Measurements from ENCODE around the gene FOXK2.
"Not testable (repeated sequence)": the region's sequence is repeated elsewhere in the genome, so short reads cannot be mapped to it uniquely, and the experiment has no call there.

The FOXK2 gene

GRCh38 chr17:82495844-82496528 is 23.5 kb upstream of the FOXK2 start:
- DNase-seq, result no peak

- peak; percentile 90 for DNase-seq
Observed at GRCh38 chr17:82496529-82497434, 22.8 kb upstream of the FOXK2 start.

DNA sequence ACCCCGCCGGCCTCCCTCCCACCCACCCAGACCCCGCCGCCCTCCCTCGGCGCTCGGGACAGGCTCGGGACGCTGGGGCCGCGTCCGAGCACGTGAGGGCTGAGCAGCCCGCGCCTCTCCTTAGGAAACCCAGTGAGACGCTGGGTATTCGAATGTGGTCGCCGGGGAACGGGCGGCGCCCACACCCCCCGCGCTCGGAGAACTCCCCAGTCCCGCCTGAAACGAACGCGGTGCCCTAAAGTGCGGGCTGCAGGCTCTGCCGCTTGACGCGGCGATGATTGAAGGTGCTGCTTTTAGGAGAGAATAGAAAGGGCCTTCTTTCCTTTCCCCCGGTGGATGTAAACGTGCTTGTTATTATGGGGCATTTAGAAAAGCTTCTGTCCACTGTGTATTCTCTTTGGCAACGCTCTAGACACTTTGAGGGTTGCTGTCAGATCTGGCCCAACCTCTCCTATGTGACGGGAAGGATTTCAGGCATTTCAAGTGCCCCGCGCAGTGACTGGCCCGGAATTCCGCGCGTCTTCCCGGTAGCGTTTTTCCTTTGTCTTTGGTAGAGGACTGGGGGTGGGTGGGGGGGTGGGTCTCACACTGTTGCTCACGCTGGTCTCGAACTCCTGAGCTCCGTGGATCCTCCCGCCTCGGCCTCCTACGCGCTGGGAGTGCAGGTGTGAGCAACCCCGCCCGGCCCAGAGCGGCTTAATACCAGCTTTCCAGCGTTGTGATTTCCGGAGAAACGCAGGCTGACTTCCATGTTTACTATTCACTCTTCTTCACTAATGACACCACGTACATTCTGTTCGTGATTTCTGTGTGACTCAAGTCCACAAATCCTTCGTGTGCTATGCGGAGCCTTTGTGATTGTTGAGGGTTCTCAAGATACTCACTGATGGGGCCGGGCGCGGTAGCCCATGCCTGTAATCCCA is 21.8 kb upstream of the FOXK2 start:
- DNase-seq, result peak; percentile 65

DNA sequence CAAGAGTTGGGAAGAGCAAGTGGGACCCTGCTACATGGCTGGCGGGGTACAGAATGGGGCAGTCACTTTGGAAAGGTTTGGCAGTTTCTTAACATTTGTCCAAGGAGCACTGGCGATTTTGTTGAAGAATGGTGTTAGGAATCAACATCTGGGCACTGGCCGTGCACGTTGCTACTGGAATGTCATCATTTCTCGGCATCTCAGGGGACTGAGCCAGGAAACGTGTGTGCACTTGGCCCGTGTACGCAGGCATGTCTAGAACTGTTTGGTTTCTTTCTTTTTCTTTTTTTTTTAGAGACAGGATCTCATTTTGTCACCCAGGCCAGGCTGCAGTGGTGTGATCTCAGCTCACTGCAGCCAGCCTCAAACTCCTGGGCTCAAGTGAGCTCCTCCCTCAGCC is 17.3 kb upstream of the FOXK2 start:
- no peak for DNase-seq

DNA sequence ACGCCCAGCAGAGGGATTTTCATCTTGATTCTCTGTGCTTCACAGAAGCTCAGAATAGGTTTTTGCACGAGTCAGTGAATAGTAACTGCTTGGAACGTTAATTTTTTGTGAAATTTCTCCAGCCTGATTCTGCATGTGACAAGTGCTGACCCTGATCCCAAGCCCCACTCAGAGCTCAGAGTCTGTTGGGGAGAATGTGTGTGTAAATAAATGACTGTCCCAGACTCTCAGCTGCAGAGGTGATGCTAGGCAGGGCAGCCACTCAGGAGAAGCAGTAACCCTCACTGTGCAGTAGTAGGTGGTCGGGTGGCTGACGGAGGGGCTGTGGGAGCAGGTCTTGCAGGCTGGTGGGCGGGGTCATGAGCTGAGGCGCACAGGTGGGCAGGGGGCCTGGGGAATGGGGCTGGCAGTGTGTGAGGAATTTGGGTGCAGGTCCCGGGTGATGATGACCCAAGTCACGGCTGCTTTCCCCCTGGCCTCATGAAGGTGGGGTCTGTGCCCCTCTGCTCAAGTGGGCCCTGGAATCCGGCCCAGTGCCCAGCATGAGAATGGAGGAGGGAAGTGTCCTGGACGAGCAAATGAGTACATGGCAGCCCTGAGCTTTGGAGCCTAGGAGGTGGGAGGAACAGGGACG is 16.3 kb upstream of the FOXK2 start:
- no peak for DNase-seq

DNA sequence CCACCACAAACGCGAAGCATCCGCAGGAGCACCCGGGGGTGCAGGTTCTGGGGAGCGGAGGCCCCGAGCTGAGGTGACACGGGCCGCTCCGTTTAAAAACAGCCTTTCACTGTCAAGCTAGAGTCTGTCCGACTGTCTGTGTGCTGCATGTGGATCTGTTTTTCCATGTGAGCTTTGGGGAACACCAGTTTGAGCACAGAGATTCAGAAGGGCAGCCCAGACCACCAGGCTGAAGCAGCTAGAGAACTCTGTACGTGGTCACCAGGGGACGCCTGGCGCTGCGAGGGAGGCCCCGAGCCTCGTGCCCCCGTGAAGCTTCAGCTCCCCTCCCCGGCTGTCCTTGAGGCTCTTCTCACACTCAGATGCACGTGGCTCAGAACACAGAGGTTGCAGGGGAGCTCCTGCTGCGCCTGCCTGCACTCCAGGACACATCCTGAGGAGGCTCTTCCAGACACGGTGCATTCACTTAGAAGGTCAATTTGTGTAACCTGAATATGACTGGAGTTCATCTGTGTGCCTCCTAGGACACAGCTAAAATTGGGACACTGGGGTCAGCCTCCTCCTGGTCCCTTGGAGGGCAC is 15.7 kb upstream of the FOXK2 start:
- no peak for DNase-seq

GRCh38 chr17:82505296-82505695 is 14.2 kb upstream of the FOXK2 start:
- no peak for DNase-seq

DNA sequence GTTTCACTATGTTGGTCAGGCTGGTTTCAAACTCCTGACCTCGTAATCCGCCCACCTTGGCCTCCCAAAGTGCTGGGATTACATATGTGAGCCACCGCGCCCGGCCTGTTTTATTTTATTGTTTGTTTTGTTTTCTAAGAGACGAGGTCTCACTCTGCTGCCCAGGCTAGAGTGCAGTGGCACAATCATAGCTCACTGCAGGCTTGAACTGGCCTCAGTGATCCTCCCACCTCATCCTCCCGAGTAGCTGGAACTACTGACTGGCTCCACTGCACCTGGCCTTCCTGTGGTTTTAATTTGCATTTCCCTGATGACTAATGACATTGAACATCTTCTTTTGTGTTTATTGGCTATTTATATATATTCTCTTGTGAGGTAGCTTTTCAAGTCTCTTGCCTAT is 13.1 kb upstream of the FOXK2 start:
- not testable (repeated sequence) for DNase-seq

DNA sequence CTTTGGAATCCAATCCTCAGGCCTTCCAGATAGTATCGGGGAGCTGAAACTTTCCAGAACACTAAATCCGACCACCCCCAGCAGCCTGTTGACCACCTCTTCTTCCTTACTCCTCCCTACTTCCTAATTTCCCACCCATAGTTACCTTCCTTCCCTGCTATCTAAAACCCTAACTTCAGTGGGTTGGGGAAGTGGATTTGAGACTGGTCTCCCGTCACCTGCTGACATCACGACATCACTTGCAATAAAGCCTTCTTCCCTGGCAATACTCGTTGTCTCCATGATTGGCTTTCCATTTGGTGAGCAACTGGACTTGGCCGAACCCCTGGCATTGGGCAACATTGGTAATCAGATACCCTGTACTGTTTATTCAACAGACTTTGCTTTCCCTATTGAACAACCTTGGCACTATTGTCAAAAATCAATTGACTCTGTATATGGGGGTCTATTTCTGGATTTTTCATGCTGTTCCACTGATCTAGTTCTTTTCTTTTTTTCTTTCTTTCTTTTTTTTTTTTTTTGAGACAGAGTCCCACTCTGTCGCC is 11.8 kb upstream of the FOXK2 start:
- no peak for DNase-seq

- DNase-seq, result not testable (repeated sequence)
Observed at GRCh38 chr17:82511642-82512041, 7.9 kb upstream of the FOXK2 start.

- not testable (repeated sequence) for DNase-seq
Observed at GRCh38 chr17:82513864-82514263, 5.7 kb upstream of the FOXK2 start.

DNA sequence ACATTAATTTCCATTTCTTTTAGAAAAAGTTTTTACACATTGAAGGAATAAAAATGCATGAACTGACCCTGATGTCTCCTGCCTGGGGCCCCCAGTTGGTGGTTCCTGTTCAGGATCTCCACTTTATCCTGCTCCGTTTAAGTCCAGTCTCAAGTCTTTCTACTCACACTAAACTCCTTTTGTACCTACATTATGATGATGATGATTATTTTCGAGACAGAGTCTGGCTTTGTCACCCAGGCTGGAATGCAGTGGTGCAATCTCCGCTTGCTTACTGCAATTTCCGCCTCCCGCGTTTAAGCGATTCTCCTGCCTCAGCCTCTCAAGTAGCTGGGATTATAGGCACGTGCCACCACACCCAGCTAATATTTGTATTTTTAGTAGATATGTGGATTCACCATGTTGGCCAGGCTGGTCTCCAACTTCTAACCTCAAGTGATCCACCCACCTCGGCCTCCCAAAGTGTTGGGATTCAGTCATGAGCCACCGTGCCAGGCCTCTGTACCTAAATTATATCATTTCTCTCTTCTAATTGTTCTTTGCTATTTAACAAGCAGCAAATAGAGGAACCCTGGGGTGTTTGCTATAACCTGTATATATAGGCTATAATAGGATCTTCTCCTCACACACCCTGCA is 2.2 kb upstream of the FOXK2 start:
- DNase-seq, result no peak

DNA sequence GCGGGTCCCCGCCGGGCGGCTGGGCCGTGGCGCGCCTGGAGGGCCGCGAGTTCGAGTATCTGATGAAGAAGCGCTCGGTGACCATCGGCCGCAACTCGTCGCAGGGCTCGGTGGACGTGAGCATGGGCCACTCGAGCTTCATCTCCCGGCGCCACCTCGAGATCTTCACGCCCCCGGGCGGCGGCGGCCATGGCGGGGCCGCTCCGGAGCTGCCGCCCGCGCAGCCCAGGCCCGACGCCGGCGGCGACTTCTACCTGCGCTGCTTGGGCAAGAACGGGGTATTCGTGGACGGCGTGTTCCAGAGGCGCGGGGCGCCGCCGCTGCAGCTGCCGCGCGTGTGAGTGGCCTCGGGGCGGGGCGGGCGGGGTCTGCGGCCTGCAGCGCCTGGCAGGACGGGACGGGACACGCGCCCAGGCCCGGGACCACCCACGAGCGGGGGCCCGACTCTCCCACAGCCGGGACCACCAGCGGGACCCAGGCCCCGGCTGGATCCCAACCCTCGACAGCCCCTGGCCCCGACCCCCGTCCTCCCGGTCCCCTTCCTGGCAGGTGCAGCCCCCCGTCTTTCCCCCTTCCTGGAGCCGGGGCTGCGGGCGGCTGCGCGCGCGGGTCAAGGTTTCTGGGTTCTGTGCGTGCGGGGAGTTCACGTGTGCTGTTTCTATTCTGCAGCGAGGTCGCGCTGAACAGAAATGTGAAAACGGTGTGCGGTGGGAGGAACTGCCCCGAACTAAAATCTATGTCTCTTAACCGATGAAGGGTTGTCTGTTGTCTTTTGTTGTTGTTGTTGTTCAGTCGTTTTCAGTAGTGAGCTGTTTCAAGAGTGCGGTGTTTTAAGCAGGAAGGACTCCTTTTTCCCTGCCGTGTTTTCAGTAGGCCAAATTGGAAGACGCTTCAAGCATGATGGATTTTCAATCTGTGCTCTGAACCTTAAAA is 705 bp downstream of the FOXK2 start:
- peak; percentile 39 for DNase-seq

DNA sequence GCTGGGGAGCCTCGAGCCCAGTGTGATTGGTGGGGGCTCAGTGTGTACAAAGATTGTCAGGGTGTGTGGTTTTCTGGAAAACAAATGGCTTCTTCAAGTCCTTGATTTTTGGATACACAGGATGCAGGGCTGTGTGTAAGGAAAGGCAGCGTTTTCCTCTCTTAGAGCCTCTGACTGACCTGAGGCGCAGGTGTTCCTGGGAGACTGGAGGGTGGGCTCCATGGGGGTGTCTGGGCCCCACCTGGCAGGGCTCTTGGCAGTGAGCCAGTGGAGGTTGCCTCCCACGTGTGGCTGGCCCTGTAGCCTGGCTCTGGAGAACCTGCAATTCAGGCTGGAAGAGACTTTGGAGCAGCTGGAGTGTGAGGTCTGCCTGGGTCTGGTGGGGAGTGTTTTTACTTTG is 5.0 kb downstream of the FOXK2 start:
- DNase-seq, result no peak

DNA sequence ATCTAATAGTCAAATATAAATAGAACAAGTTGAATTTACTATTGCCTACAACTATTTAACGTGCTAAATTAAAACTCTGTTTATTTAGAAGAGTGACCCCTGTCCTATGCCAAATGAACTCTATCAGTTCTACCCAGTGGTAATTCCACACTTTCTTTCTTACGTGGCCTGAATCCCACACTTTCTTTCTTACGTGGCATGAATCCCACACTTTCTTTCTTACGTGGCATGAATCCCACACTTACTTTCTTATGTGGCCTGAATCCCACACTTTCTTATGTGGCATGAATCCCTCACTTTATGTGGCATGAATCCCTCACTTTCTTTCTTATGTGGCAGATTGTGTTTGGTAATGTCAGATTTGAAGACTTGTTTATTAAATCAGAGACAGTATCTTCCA is 6.2 kb downstream of the FOXK2 start:
- no peak for DNase-seq

- DNase-seq, result no peak
Observed at GRCh38 chr17:82527898-82528297, 8.4 kb downstream of the FOXK2 start.

GRCh38 chr17:82528484-82529265 is 9.1 kb downstream of the FOXK2 start:
- no peak for DNase-seq

- DNase-seq, result no peak
Observed at GRCh38 chr17:82529914-82530300, 10.4 kb downstream of the FOXK2 start.

- DNase-seq, result no peak
Observed at GRCh38 chr17:82531431-82531881, 11.9 kb downstream of the FOXK2 start.

Data from CD4-positive, alpha-beta T cell treated with Interleukin-17A for 1 hour (primary cell).